Gastrocnemius medialis (tissue), 4 donors: ENCODE data around the gene MED13.

ENCODE experiments used
- POLR2A ChIP-seq, 2 donors: fragments of 450-650 bp; IDR thresholded peaks; one replicate each; pipeline ENCODE4 v1.6.1; 2017; ENCODE audit warnings: antibody characterized with exemption in 2 of 2, mild to moderate bottlenecking in 2 of 2, moderate library complexity in 2 of 2
- TF ChIP-seq, protein P1 (sequence below), 5 experiments: fragments of 450-650 bp in 3 of 5; fragments of 200-600 bp in 2 of 5; sonication (generic) in 2 of 5; IDR thresholded peaks in 4 of 5; conservative IDR thresholded peaks in 1 of 5; 1 replicate in 4 of 5; 2 replicates in 1 of 5; pipeline ENCODE4 v1.5.1; 2016 to 2019; ENCODE audit warnings: antibody characterized with exemption in 5 of 5, mild to moderate bottlenecking in 3 of 5, moderate library complexity in 3 of 5

DNA sequence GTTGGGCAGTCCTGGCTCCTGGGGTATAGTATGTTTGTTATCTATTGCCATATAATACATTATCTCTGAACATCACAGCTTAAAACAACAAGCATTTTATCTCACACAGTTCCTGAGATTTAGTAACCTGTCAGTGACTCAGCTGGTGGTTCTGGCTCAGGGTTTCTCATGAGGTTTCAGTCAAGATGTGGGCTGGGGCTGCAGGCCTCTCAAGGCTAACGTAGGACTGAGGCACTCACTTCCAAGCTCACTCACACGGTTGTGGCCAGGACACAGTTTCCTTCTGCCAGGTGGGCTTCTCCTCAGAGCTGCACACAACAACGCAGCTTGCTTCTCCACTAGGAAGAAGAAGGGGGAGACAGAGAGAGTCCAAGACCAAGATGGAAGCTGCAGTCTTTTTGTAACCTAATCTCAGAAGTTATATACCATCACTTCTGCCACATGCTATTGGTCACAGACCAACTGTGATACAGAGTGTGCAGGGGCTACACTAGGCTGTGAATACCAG is 10.3 kb upstream of the MED13 start:
- no peak for TF ChIP-seq POLR2A (IDR thresholded peaks at IDR 0.05)
- TF ChIP-seq, protein P1, sequence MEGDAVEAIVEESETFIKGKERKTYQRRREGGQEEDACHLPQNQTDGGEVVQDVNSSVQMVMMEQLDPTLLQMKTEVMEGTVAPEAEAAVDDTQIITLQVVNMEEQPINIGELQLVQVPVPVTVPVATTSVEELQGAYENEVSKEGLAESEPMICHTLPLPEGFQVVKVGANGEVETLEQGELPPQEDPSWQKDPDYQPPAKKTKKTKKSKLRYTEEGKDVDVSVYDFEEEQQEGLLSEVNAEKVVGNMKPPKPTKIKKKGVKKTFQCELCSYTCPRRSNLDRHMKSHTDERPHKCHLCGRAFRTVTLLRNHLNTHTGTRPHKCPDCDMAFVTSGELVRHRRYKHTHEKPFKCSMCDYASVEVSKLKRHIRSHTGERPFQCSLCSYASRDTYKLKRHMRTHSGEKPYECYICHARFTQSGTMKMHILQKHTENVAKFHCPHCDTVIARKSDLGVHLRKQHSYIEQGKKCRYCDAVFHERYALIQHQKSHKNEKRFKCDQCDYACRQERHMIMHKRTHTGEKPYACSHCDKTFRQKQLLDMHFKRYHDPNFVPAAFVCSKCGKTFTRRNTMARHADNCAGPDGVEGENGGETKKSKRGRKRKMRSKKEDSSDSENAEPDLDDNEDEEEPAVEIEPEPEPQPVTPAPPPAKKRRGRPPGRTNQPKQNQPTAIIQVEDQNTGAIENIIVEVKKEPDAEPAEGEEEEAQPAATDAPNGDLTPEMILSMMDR (IDR thresholded peaks at IDR 0.05 in 4 of 5, conservative IDR thresholded peaks at IDR 0.05 in 1 of 5): no peak
